Panc1 (cell line): ENCODE results near the gene APP.

ENCODE experiments used
- TCF7L2 ChIP-seq: IDR thresholded peaks from 2 replicates; pipeline ENCODE4 v1.6.1; 2011; ENCODE audit warnings: mild to moderate bottlenecking, low read depth, low read length, inconsistent platforms
- TF ChIP-seq, protein P1 (sequence below): fragments of 450-650 bp; IDR thresholded peaks from 2 replicates; pipeline ENCODE4 v1.5.1; 2017; ENCODE audit warnings: mild to moderate bottlenecking

DNA sequence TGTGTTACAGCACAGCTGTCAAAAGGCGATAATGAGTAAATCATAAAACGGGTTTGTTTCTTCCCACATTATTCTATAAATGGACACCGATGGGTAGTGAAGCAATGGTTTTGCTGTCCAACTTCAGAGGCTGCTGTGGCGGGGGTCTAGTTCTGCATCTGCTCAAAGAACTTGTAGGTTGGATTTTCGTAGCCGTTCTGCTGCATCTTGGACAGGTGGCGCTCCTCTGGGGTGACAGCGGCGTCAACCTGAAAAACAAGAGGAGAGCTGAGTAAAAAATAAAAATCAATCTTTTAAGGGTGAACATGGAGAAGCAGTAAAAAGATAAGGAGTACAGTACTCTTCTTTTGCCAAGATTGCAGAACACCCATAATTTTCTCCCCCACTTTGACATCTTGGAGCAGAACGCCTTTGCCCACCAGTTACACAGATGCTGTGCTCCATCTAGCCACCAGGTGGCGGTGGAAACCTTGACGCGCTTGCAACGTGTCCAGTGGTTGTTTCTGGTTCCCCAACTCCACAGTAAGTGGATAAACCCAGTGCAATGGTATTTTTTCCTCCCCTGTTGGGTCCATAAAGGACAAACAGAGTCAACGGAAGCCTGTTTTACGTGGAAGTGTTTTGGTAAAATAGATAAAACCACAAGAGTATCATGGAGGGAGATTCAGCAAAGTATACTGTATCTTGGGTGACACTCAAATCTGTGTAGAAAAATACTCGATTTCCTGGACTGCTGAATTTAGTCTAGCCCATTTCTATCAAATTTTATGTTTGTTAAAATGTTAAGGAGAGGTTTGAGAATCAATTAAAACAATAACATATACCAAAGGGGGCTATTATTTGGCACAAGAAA lies 288.8 kb downstream of the APP start:
- TF ChIP-seq, protein P1, sequence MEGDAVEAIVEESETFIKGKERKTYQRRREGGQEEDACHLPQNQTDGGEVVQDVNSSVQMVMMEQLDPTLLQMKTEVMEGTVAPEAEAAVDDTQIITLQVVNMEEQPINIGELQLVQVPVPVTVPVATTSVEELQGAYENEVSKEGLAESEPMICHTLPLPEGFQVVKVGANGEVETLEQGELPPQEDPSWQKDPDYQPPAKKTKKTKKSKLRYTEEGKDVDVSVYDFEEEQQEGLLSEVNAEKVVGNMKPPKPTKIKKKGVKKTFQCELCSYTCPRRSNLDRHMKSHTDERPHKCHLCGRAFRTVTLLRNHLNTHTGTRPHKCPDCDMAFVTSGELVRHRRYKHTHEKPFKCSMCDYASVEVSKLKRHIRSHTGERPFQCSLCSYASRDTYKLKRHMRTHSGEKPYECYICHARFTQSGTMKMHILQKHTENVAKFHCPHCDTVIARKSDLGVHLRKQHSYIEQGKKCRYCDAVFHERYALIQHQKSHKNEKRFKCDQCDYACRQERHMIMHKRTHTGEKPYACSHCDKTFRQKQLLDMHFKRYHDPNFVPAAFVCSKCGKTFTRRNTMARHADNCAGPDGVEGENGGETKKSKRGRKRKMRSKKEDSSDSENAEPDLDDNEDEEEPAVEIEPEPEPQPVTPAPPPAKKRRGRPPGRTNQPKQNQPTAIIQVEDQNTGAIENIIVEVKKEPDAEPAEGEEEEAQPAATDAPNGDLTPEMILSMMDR = peak; percentile 85
- TF ChIP-seq TCF7L2 = no peak
